Kidney capillary endothelial cell (primary cell): Measurements from ENCODE around the gene DMAC2L.
"Not testable (repeated sequence)": the region's sequence is repeated elsewhere in the genome, so short reads cannot be mapped to it uniquely, and the experiment has no call there.

Experiments used
- DNase-seq: peaks from one replicate; pipeline ENCODE4 v3.0.0-alpha.2; 2018; ENCODE audit warnings: low spot score

DMAC2L gene

GRCh38 chr14:50311972-50312733 is at the start of gene DMAC2L, which contains the start of gene L2HGDH:
DMAC2L (plus strand) TSS chr14:50312324; CDS start chr14:50321488, 9,164 bp downstream.
L2HGDH (minus strand) TSS chr14:50312229; CDS start chr14:50312150, 79 bp downstream.
- peak; percentile 91 for DNase-seq

GRCh38 chr14:50262865-50263264 is 49.3 kb upstream of the DMAC2L start:
- DNase-seq: no peak

- no peak for DNase-seq
Measured at GRCh38 chr14:50263321-50263720, 48.8 kb upstream of the DMAC2L start.

GRCh38 chr14:50265029-50265428 is 47.1 kb upstream of the DMAC2L start:
- DNase-seq: no peak

GRCh38 chr14:50270932-50271331 is 41.2 kb upstream of the DMAC2L start:
- no peak for DNase-seq

- DNase-seq: no peak
Measured at GRCh38 chr14:50272498-50272897, 39.6 kb upstream of the DMAC2L start.

GRCh38 chr14:50285861-50286260 is 26.3 kb upstream of the DMAC2L start:
- no peak for DNase-seq

- DNase-seq: no peak
Measured at GRCh38 chr14:50288146-50288545, 24.0 kb upstream of the DMAC2L start.

GRCh38 chr14:50290306-50290705 is 21.8 kb upstream of the DMAC2L start:
- no peak for DNase-seq

- no peak for DNase-seq
Measured at GRCh38 chr14:50299585-50299984, 12.5 kb upstream of the DMAC2L start.

GRCh38 chr14:50301914-50302313 is 10.2 kb upstream of the DMAC2L start:
- no peak for DNase-seq

- no peak for DNase-seq
Measured at GRCh38 chr14:50303744-50304471, 8.2 kb upstream of the DMAC2L start.

GRCh38 chr14:50308363-50308915 is 3.7 kb upstream of the DMAC2L start:
- DNase-seq: no peak

- no peak for DNase-seq
Measured at GRCh38 chr14:50310445-50310844, 1.7 kb upstream of the DMAC2L start.

- no peak for DNase-seq
Measured at GRCh38 chr14:50311337-50311971, 670 bp upstream of the DMAC2L start.

- no peak for DNase-seq
Measured at GRCh38 chr14:50312734-50313054, 570 bp downstream of the DMAC2L start.

GRCh38 chr14:50314098-50314497 is 2.0 kb downstream of the DMAC2L start:
- DNase-seq: not testable (repeated sequence)

- peak; percentile 53 for DNase-seq
Measured at GRCh38 chr14:50318031-50318626, 6.0 kb downstream of the DMAC2L start.

- no peak for DNase-seq
Measured at GRCh38 chr14:50319293-50319692, 7.2 kb downstream of the DMAC2L start.

- no peak for DNase-seq
Measured at GRCh38 chr14:50319721-50320120, 7.6 kb downstream of the DMAC2L start.

GRCh38 chr14:50320283-50320682 is 8.2 kb downstream of the DMAC2L start:
- DNase-seq: no peak

- peak; percentile 99 for DNase-seq
Measured at GRCh38 chr14:50321009-50321660, 9.0 kb downstream of the DMAC2L start.
